ENCODE measurements around the gene APBA2. TPM values are rescaled to one million over a fixed set of nuclear protein-coding genes. Genes with fewer than 3 reads are reported as not detected.

The APBA2 gene
- total RNA-seq, 1 experiment from 2014 or later = 53.3 TPM

DNA sequence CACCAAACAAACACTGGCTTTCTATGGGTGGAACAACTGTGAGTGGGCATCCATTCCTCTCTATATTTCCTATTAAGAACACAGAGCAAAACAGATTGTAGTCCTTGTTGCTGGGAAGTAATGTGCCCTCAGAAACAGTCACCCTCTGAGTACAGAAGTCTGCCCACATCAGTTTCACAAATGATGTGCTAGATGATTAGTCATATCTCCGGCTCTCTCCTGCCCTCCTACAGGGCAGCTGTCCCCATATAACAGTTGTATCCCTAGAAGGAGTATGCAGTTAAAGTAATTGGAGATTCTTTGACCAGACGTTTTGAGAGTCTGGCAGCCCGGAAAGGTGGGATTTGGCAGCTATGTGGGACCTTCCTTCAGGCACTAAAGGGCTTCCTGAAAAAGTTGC is 159.9 kb downstream of the APBA2 start:
- H3K27ac ChIP-seq = peak overlapping the region; percentile 71
- no peaks in the 10 kb centered on the region for H3K9me3 ChIP-seq (replicated peaks)
- H3K4me3 ChIP-seq = no peak overlapping the region
- no peaks in the 10 kb centered on the region for H3K36me3 ChIP-seq
- H3K27me3 ChIP-seq (replicated peaks) = no peaks in the 10 kb centered on the region
- peak; percentile 60 to 65 for DNase-seq (ENCODE audit: low read depth in 1 of 2, low spot score in 2 of 2)
- peaks cover 40% of the 10 kb centered on the region for H3K4me1 ChIP-seq (replicated peaks)

GRCh38 chr15:29046281-29046810 is 160.6 kb downstream of the APBA2 start:
- Histone ChIP-seq H3K9me3 (replicated peaks) (no peaks in the 10 kb centered on the region), H3K4me3 (no peak overlapping the region), H3K27me3 (replicated peaks) (no peaks in the 10 kb centered on the region), H3K27ac (peak overlapping the region; percentile 71; the same call in 1 of the 2 replicates), H3K4me1 (replicated peaks) (peaks cover 40% of the 10 kb centered on the region), H3K36me3 (no peaks in the 10 kb centered on the region)
- no peak for DNase-seq (ENCODE audit: low read depth in 1 of 2, low spot score in 2 of 2)

GRCh38 chr15:29046977-29047376 is 161.2 kb downstream of the APBA2 start:
- no peak for DNase-seq (ENCODE audit: low read depth in 1 of 2, low spot score in 2 of 2)
- Histone ChIP-seq H3K4me1 (replicated peaks) (peaks cover 40% of the 10 kb centered on the region), H3K4me3 (no peak overlapping the region), H3K27me3 (replicated peaks) (no peaks in the 10 kb centered on the region), H3K9me3 (replicated peaks) (no peaks in the 10 kb centered on the region), H3K27ac (no peak overlapping the region), H3K36me3 (no peaks in the 10 kb centered on the region)

DNA sequence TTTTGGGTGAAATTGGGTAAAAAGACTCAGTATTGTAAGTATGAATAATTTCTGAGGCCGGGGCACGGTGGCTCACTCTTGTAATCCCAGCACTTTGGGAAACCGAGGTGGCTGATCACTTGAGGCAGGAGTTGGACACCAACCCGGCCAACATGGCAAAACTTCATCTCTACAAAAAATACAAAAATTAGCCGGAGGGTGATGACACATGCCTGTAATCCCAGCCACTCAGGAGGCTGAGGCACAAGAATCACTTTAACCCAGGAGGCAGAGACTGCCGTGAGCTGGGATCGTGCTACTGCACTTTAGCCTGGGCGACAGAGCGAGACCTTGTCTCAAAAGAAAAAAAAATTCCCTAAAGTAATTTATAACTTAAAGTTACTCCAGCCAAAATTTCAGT is 162.2 kb downstream of the APBA2 start:
- H3K36me3 ChIP-seq = no peaks in the 10 kb centered on the region
- no peak overlapping the region for H3K4me3 ChIP-seq
- no peak overlapping the region for H3K27ac ChIP-seq
- no peak for DNase-seq (ENCODE audit: low read depth in 1 of 2, low spot score in 2 of 2)
- peaks cover 37% of the 10 kb centered on the region for H3K4me1 ChIP-seq (replicated peaks)
- peaks cover 4% of the 10 kb centered on the region for H3K9me3 ChIP-seq (replicated peaks)
- H3K27me3 ChIP-seq (replicated peaks) = no peaks in the 10 kb centered on the region

DNA sequence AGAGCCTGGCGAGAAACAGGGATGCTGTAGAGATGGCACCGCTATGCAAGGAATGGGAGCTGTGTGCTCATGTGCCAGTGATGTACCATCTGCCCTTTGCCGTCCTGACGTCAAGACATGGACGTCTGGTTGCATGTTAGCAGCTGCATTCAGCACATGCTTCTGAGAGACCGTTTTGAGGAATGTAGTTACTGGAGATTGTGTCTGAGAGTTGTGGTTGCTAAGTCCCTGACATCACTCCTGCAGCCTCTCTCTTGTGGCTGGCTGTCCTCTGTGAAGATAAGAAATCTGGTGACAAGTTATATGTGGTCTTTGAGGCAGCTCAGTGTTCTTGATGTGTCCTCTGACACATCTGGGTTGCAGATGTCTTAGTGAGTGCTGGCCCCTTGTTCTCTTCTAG is 165.1 kb downstream of the APBA2 start:
- Histone ChIP-seq H3K36me3 (peaks cover 8% of the 10 kb centered on the region), H3K4me1 (replicated peaks) (peaks cover 22% of the 10 kb centered on the region), H3K9me3 (replicated peaks) (peaks cover 5% of the 10 kb centered on the region), H3K27ac (no peak overlapping the region), H3K4me3 (no peak overlapping the region), H3K27me3 (replicated peaks) (no peaks in the 10 kb centered on the region)
- DNase-seq (ENCODE audit: low read depth in 1 of 2, low spot score in 2 of 2) = no peak

- Histone ChIP-seq H3K27me3 (replicated peaks) (no peaks in the 10 kb centered on the region), H3K4me1 (replicated peaks) (peaks cover 16% of the 10 kb centered on the region), H3K9me3 (replicated peaks) (peaks cover 5% of the 10 kb centered on the region), H3K4me3 (no peak overlapping the region), H3K36me3 (peaks cover 8% of the 10 kb centered on the region), H3K27ac (no peak overlapping the region)
- no peak for DNase-seq (ENCODE audit: low read depth in 1 of 2, low spot score in 2 of 2)
Measured at GRCh38 chr15:29051422-29051821, 165.6 kb downstream of the APBA2 start.

DNA sequence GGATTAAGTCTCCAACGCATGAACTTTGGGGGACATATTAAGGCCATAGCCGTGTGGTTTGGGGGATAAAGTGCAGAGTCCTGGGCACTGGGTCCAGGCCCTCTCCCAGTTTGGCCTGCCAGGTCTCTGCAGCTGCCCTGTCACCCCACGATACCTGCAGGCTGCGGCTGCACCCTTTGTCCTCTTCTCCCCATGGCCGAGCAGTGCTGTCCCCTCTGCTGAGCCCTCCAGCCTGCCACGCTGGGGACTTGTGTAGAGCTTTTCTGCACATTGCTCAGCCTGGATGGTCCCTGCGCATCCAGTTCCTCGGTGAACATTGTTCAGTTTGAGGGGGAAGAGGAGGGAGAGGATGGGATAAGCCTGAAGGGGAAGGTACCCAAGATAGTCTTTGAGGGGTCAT is 167.2 kb downstream of the APBA2 start:
- Histone ChIP-seq H3K4me3 (no peak overlapping the region), H3K27me3 (replicated peaks) (no peaks in the 10 kb centered on the region), H3K36me3 (peaks cover 8% of the 10 kb centered on the region), H3K27ac (peak overlapping the region; percentile 13; the same call in 1 of the 2 replicates), H3K4me1 (replicated peaks) (peaks cover 15% of the 10 kb centered on the region), H3K9me3 (replicated peaks) (peaks cover 5% of the 10 kb centered on the region)
- DNase-seq (ENCODE audit: low read depth in 1 of 2, low spot score in 2 of 2) = no peak

- Histone ChIP-seq H3K27ac (peak overlapping the region; percentile 51), H3K4me1 (replicated peaks) (peaks cover 15% of the 10 kb centered on the region), H3K27me3 (replicated peaks) (no peaks in the 10 kb centered on the region), H3K36me3 (peaks cover 8% of the 10 kb centered on the region), H3K9me3 (replicated peaks) (peaks cover 6% of the 10 kb centered on the region), H3K4me3 (no peak overlapping the region)
- peak; percentile 61 to 85 for DNase-seq (ENCODE audit: low read depth in 1 of 2, low spot score in 2 of 2)
Measured at GRCh38 chr15:29053661-29054131, 167.9 kb downstream of the APBA2 start.

- H3K4me3 ChIP-seq = no peak overlapping the region
- no peaks in the 10 kb centered on the region for H3K27me3 ChIP-seq (replicated peaks)
- peaks cover 8% of the 10 kb centered on the region for H3K36me3 ChIP-seq
- peaks cover 15% of the 10 kb centered on the region for H3K4me1 ChIP-seq (replicated peaks)
- peaks cover 13% of the 10 kb centered on the region for H3K9me3 ChIP-seq (replicated peaks)
- H3K27ac ChIP-seq = peak overlapping the region; percentile 51
- no peak for DNase-seq (ENCODE audit: low read depth in 1 of 2, low spot score in 2 of 2)
Measured at GRCh38 chr15:29054171-29055045, 168.6 kb downstream of the APBA2 start.

- H3K4me3 ChIP-seq = no peak overlapping the region
- no peak for DNase-seq (ENCODE audit: low read depth in 1 of 2, low spot score in 2 of 2)
- no peaks in the 10 kb centered on the region for H3K27me3 ChIP-seq (replicated peaks)
- peaks cover 15% of the 10 kb centered on the region for H3K9me3 ChIP-seq (replicated peaks)
- H3K27ac ChIP-seq = no peak overlapping the region
- peaks cover 15% of the 10 kb centered on the region for H3K4me1 ChIP-seq (replicated peaks)
- H3K36me3 ChIP-seq = peaks cover 8% of the 10 kb centered on the region
Measured at GRCh38 chr15:29055876-29056275, 170.1 kb downstream of the APBA2 start.

- H3K9me3 ChIP-seq (replicated peaks) = peaks cover 15% of the 10 kb centered on the region
- no peak for DNase-seq (ENCODE audit: low read depth in 1 of 2, low spot score in 2 of 2)
- H3K4me1 ChIP-seq (replicated peaks) = peaks cover 15% of the 10 kb centered on the region
- no peaks in the 10 kb centered on the region for H3K27me3 ChIP-seq (replicated peaks)
- H3K4me3 ChIP-seq = no peak overlapping the region
- peaks cover 8% of the 10 kb centered on the region for H3K36me3 ChIP-seq
- H3K27ac ChIP-seq = no peak overlapping the region
Measured at GRCh38 chr15:29056839-29057450, 171.2 kb downstream of the APBA2 start.

DNA sequence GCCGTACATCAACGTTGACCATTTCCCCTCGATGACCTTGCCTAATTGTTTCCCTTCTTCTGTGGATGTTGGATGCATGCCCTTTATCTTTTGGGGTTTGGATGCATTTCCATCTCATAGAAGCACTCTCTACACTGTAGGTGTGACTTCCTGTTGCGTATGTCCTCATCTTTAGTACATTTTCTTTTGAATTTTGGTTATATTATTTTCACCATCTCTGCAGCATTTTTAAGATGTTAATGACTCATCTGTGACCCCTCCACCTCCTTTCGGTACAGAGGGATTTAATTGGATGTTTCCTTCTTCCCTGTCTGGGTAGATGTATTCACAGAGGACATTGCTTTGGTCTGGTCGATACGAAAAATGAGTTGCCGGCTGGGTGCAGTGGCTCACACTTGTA is 172.1 kb downstream of the APBA2 start:
- H3K4me1 ChIP-seq (replicated peaks) = peaks cover 14% of the 10 kb centered on the region
- H3K4me3 ChIP-seq = no peak overlapping the region
- peaks cover 13% of the 10 kb centered on the region for H3K9me3 ChIP-seq (replicated peaks)
- H3K27me3 ChIP-seq (replicated peaks) = no peaks in the 10 kb centered on the region
- no peak overlapping the region for H3K27ac ChIP-seq
- H3K36me3 ChIP-seq = peaks cover 8% of the 10 kb centered on the region
- DNase-seq (ENCODE audit: low read depth in 1 of 2, low spot score in 2 of 2) = no peak

- H3K36me3 ChIP-seq = peaks cover 4% of the 10 kb centered on the region
- H3K4me3 ChIP-seq = no peak overlapping the region
- H3K27me3 ChIP-seq (replicated peaks) = no peaks in the 10 kb centered on the region
- H3K27ac ChIP-seq = no peak overlapping the region
- peaks cover 10% of the 10 kb centered on the region for H3K9me3 ChIP-seq (replicated peaks)
- no peak for DNase-seq (ENCODE audit: low read depth in 1 of 2, low spot score in 2 of 2)
- peaks cover 3% of the 10 kb centered on the region for H3K4me1 ChIP-seq (replicated peaks)
Measured at GRCh38 chr15:29058903-29059539, 173.2 kb downstream of the APBA2 start.
